Measurements from ENCODE around the gene ENDOU.

The ENDOU gene

DNA sequence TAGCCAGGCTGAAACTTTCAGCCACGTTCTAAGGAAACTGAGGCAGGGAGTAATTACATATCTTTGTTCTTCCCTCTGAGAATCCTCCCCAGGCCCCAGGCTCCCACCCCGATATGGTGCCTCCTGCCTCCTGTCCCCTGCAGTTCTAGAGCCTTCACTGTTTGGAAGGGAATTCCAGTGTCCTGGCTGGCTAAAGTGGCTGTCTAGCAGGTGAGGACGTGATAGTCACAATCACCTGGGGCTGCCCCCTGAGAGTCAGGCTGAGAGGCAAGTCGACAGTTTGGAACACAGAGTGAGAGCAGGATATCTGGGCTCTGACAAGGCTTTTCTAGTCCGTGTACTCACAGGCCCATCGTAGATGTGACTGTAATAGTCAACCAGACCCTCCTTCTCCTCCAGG lies 13.1 kb downstream of the ENDOU start:
- intact Hi-C loops (cut with micrococcal nuclease), result loop anchor here (5.0 to 10.0 kb wide), 2 partner anchors 190 to 233 kb away; partner anchors contain the start of gene VDR
- no peaks in the 10 kb centered on the region for H3K9me3 Mint-ChIP-seq
- peak overlapping the region; percentile 68 for H3K27ac Mint-ChIP-seq
- H3K36me3 Mint-ChIP-seq (ENCODE audit: low read depth), result peaks cover 4% of the 10 kb centered on the region
- peaks cover 4% of the 10 kb centered on the region for H3K27me3 Mint-ChIP-seq
- H3K4me3 Mint-ChIP-seq, result no peak overlapping the region
- peaks cover 96% of the 10 kb centered on the region for H3K4me1 Mint-ChIP-seq (ENCODE audit: low read depth)

DNA sequence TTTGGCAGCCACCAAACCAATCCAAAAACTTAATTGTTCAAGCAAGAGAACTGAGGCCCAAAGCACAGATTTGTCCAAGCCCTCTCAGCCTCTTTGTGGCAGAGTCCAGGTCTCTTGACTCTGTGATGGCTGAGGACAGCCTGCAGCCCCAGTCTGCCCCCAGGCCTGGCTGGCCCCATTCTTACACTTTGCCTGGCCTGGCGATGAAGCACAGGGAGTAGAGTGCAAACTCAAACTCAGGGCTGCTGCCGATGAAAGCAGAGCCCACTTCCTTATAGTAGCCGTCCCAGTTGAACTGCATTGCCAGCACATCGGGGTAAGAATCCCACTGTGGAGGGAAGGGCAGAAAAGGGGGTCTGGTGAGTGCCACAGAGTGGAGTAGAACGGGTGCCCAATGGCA lies 13.8 kb downstream of the ENDOU start:
- H3K27me3 Mint-ChIP-seq, result peaks cover 4% of the 10 kb centered on the region
- H3K4me1 Mint-ChIP-seq (ENCODE audit: low read depth), result peaks cover 90% of the 10 kb centered on the region
- H3K27ac Mint-ChIP-seq, result peak overlapping the region; percentile 74
- H3K36me3 Mint-ChIP-seq (ENCODE audit: low read depth), result peaks cover 7% of the 10 kb centered on the region
- no peaks in the 10 kb centered on the region for H3K9me3 Mint-ChIP-seq
- intact Hi-C loops (cut with micrococcal nuclease), result loop anchor here (5.0 to 10.0 kb wide), 2 partner anchors 191 to 233 kb away; partner anchors contain the start of gene VDR
- no peak overlapping the region for H3K4me3 Mint-ChIP-seq

DNA sequence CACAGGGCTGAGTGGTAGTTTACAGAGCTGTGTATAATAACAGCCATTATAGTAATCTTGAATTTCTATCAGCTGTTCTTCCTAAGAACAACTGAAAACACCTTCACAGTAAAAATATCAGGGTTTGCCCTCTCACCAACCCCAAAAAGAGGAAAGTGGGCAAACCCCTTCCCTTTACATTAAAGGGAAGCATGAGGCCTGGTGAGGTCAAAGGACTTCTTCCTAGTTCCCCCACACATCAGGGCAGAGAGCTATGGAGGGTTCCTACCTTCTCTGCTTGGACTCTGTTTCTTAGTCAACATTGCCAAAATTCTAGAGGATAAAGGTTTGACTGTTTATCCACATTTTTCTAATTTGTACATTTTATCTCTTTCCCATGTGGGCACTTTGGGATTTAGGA lies 15.0 kb downstream of the ENDOU start:
- Mint-ChIP-seq H3K4me3 (no peak overlapping the region), H3K4me1 (ENCODE audit: low read depth) (peaks cover 78% of the 10 kb centered on the region), H3K27me3 (no peaks in the 10 kb centered on the region), H3K9me3 (no peaks in the 10 kb centered on the region), H3K27ac (peak overlapping the region; percentile 74), H3K36me3 (ENCODE audit: low read depth) (peaks cover 17% of the 10 kb centered on the region)
- intact Hi-C loops (cut with micrococcal nuclease), result loop anchor here (5.0 to 10.0 kb wide), 2 partner anchors 192 to 235 kb away; partner anchors contain the start of gene VDR

DNA sequence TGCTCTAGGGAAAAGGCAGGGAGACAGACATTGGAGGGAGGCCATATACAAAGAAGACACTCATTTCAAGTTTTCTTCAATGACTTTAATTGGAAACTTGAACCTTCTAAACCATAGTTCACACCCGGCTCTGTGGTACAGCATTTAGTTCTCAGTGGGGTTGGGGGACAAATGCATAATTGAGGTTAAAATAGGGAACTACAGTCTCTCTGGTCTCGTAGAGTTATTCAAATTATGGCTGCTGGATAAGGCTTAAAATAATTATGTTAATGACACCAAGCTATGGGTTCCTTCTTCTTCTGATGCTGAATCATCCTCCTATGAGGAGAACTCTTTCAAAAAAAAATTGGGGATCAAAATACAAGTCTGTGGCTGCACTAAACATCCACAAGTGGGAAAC lies 15.6 kb downstream of the ENDOU start:
- Mint-ChIP-seq H3K27ac (peak overlapping the region; percentile 74), H3K4me1 (ENCODE audit: low read depth) (peaks cover 78% of the 10 kb centered on the region), H3K36me3 (ENCODE audit: low read depth) (peaks cover 17% of the 10 kb centered on the region), H3K27me3 (no peaks in the 10 kb centered on the region), H3K4me3 (no peak overlapping the region), H3K9me3 (no peaks in the 10 kb centered on the region)
- intact Hi-C loops (cut with micrococcal nuclease), result loop anchor here (5.0 to 10.0 kb wide), 2 partner anchors 193 to 235 kb away; partner anchors contain the start of gene VDR

- Mint-ChIP-seq H3K9me3 (no peaks in the 10 kb centered on the region), H3K4me3 (no peak overlapping the region), H3K27me3 (no peaks in the 10 kb centered on the region), H3K4me1 (ENCODE audit: low read depth) (peaks cover 77% of the 10 kb centered on the region), H3K27ac (peak overlapping the region; percentile 74), H3K36me3 (ENCODE audit: low read depth) (peaks cover 17% of the 10 kb centered on the region)
- intact Hi-C loops (cut with micrococcal nuclease), result no loop called here
These were observed 16.1 kb downstream of the ENDOU start for GRCh38 chr12:47709237-47709636.

DNA sequence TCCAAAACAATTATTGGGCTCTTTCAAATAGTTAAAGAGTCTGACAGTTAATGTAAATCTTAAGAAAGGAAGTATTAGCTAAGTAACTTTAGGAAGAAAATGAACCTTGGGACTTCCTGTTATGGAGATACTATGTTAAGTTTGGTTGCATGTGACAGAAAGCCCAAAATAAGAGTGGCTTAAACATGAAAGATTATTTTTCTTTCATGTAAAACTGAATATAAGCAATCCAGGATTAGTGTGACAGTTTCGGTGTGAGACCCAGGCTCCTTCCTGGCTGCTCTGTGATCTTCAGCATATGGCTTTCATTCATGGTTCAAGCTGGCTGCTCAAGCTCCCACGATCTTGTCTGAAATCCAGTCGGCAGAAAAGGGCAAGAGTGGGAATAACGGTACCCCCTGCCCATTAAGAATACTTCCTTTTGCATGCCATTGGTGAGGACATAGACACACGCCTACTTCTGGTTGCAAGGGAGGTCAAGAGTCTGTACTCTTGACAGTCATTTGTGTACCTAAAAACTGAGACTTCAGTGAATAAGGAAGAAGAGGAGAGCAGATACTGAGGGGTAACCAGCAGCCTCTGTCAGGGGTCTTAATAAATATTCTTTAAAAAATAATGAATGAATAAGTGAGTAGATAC lies 17.3 kb downstream of the ENDOU start:
- Mint-ChIP-seq H3K4me1 (ENCODE audit: low read depth) (peaks cover 75% of the 10 kb centered on the region), H3K4me3 (peak overlapping the region; percentile 10), H3K27ac (peak overlapping the region; percentile 75), H3K9me3 (no peaks in the 10 kb centered on the region), H3K36me3 (ENCODE audit: low read depth) (peaks cover 28% of the 10 kb centered on the region), H3K27me3 (no peaks in the 10 kb centered on the region)
- intact Hi-C loops (cut with micrococcal nuclease), result no loop called here

GRCh38 chr12:47707355-47707754 lies 17.9 kb downstream of the ENDOU start:
- H3K4me1 Mint-ChIP-seq (ENCODE audit: low read depth), result peaks cover 68% of the 10 kb centered on the region
- H3K4me3 Mint-ChIP-seq, result no peak overlapping the region
- intact Hi-C loops (cut with micrococcal nuclease), result no loop called here
- no peaks in the 10 kb centered on the region for H3K9me3 Mint-ChIP-seq
- no peaks in the 10 kb centered on the region for H3K27me3 Mint-ChIP-seq
- H3K27ac Mint-ChIP-seq, result no peak overlapping the region
- H3K36me3 Mint-ChIP-seq (ENCODE audit: low read depth), result peaks cover 30% of the 10 kb centered on the region

- Mint-ChIP-seq H3K27me3 (no peaks in the 10 kb centered on the region), H3K4me3 (peak within 1 kb of the TSS; percentile 98), H3K36me3 (ENCODE audit: low read depth) (peaks cover 40% of the 10 kb centered on the region), H3K9me3 (no peaks in the 10 kb centered on the region), H3K4me1 (ENCODE audit: low read depth) (peaks cover 53% of the 10 kb centered on the region), H3K27ac (peak within 1 kb of the TSS; percentile 96)
- intact Hi-C loops (cut with micrococcal nuclease), result no loop called here
These were observed 19.5 kb downstream of the ENDOU start, which contains the start of gene RPAP3 for GRCh38 chr12:47705566-47706425. Gene RPAP3, minus strand, starts transcription at chr12:47706030. Its CDS starts 3,190 bp downstream, at chr12:47702840.

DNA sequence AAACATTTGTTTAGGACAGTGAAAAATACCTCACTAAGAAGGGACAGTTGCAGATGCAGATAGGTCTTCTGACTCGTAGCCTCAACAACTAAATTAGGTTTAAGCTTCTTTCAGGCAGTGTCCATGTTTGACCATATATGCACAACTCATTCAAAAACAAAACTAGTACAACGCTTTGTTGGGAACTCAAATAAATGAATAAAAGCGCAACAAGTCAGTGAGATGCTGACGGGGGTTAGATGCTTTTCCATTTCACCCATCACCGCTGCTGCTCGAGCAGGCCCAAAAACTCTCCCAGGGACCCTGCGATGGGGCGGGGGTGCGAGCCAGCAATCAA lies 20.1 kb downstream of the ENDOU start:
- intact Hi-C loops (cut with micrococcal nuclease), result no loop called here
- H3K36me3 Mint-ChIP-seq (ENCODE audit: low read depth), result peaks cover 46% of the 10 kb centered on the region

GRCh38 chr12:47704719-47705118 lies 20.6 kb downstream of the ENDOU start:
- Mint-ChIP-seq H3K27ac (peak overlapping the region; percentile 96), H3K9me3 (no peaks in the 10 kb centered on the region), H3K36me3 (ENCODE audit: low read depth) (peaks cover 50% of the 10 kb centered on the region), H3K27me3 (no peaks in the 10 kb centered on the region), H3K4me1 (ENCODE audit: low read depth) (peaks cover 49% of the 10 kb centered on the region), H3K4me3 (peak overlapping the region; percentile 98)
- intact Hi-C loops (cut with micrococcal nuclease), result no loop called here

More for the DNA sequence above, 20.1 kb downstream of the ENDOU start:
- Mint-ChIP-seq H3K27me3 (no peaks in the 10 kb centered on the region), H3K9me3 (no peaks in the 10 kb centered on the region), H3K4me3 (peak overlapping the region; percentile 98), H3K4me1 (ENCODE audit: low read depth) (peaks cover 49% of the 10 kb centered on the region), H3K27ac (peak overlapping the region; percentile 96)

DNA sequence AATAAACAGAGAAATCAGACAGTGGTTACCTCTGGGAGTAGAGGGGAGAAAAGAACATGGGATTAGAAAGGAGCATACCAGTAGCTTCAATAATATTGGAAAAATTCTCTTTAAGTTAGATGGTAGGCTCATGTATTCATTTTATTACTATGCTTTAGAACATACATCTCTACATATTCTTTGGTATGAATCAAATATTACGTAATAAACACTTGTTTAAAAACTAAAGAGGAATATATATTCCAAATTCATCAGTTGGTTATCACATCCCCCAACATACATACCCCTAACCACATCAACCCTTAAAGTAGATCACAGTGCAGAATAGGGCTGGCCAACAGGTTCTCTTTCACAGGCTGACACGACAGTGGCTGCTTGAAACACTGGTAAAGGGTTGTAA lies 25.0 kb downstream of the ENDOU start:
- intact Hi-C loops (cut with micrococcal nuclease), result no loop called here
- Mint-ChIP-seq H3K9me3 (no peaks in the 10 kb centered on the region), H3K4me1 (ENCODE audit: low read depth) (peaks cover 26% of the 10 kb centered on the region), H3K27me3 (no peaks in the 10 kb centered on the region), H3K36me3 (ENCODE audit: low read depth) (peaks cover 58% of the 10 kb centered on the region), H3K27ac (no peak overlapping the region), H3K4me3 (no peak overlapping the region)

GRCh38 chr12:47698631-47699030 lies 26.7 kb downstream of the ENDOU start:
- no peaks in the 10 kb centered on the region for H3K27me3 Mint-ChIP-seq
- no peaks in the 10 kb centered on the region for H3K9me3 Mint-ChIP-seq
- peaks cover 69% of the 10 kb centered on the region for H3K36me3 Mint-ChIP-seq (ENCODE audit: low read depth)
- peaks cover 11% of the 10 kb centered on the region for H3K4me1 Mint-ChIP-seq (ENCODE audit: low read depth)
- H3K4me3 Mint-ChIP-seq, result no peak overlapping the region
- H3K27ac Mint-ChIP-seq, result no peak overlapping the region
- intact Hi-C loops (cut with micrococcal nuclease), result no loop called here

- intact Hi-C loops (cut with micrococcal nuclease), result no loop called here
- H3K9me3 Mint-ChIP-seq, result no peaks in the 10 kb centered on the region
- H3K4me3 Mint-ChIP-seq, result no peak overlapping the region
- H3K4me1 Mint-ChIP-seq (ENCODE audit: low read depth), result peaks cover 7% of the 10 kb centered on the region
- H3K36me3 Mint-ChIP-seq (ENCODE audit: low read depth), result peaks cover 70% of the 10 kb centered on the region
- no peaks in the 10 kb centered on the region for H3K27me3 Mint-ChIP-seq
- no peak overlapping the region for H3K27ac Mint-ChIP-seq
These were observed 27.2 kb downstream of the ENDOU start for GRCh38 chr12:47698055-47698454.

DNA sequence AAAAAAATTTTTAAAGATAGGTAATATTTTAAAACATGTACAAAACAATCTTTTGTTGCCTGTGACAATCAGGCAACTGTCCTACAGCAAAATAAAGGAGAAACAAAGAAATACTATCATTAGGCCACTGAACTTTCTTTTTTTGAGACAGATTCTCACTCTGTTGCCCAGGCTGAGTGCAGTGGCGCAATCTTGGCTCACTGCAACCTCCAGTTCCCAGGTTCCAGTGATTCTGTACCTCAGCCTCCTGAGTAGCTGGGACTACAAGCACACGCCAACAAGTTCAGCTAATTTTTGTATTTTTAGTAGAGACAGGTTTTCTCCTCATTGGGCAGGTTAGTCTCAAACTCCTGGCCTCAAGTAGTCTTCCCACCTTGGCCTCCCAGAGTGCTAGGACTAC lies 36.1 kb downstream of the ENDOU start:
- H3K27ac Mint-ChIP-seq, result no peak overlapping the region
- peaks cover 44% of the 10 kb centered on the region for H3K36me3 Mint-ChIP-seq (ENCODE audit: low read depth)
- H3K27me3 Mint-ChIP-seq, result no peaks in the 10 kb centered on the region
- intact Hi-C loops (cut with micrococcal nuclease), result loop anchor here (5.0 kb wide), 1 partner anchor 657 kb away; no protein-coding TSS in a partner anchor
- no peaks in the 10 kb centered on the region for H3K9me3 Mint-ChIP-seq
- H3K4me3 Mint-ChIP-seq, result no peak overlapping the region
- no peaks in the 10 kb centered on the region for H3K4me1 Mint-ChIP-seq (ENCODE audit: low read depth)
